Mesendoderm (in vitro differentiated cells): ENCODE data around the gene CAV2.

Experiments used
- DNase-seq: peaks from one replicate; pipeline ENCODE4 v3.0.0; 2013
- H2AK5ac ChIP-seq: 2 replicates; pipeline ENCODE4 v1.6.1; 2013; ENCODE audit warnings: low read length, inconsistent platforms
- H2BK120ac ChIP-seq: 2 replicates; pipeline ENCODE4 v1.6.1; 2013; ENCODE audit warnings: low read depth, mild to moderate bottlenecking, low read length, moderate library complexity, mixed read lengths
- H2BK15ac ChIP-seq: replicated peaks from 2 replicates; pipeline ENCODE4 v1.6.1; 2013; ENCODE audit warnings: low read depth, mild to moderate bottlenecking, moderate library complexity
- H2BK5ac ChIP-seq: 2 replicates; pipeline ENCODE4 v1.6.1; 2013; ENCODE audit warnings: low read length, inconsistent platforms
- H3K18ac ChIP-seq: 2 replicates; pipeline ENCODE4 v1.6.1; 2013; ENCODE audit warnings: mild to moderate bottlenecking, low read length, mixed read lengths
- H3K23ac ChIP-seq: one replicate; pipeline ENCODE4 v1.6.1; 2013; ENCODE audit warnings: low read length
- H3K27ac ChIP-seq: 2 replicates; pipeline ENCODE4 v1.5.1; 2013; ENCODE audit warnings: low read depth, mild to moderate bottlenecking, inconsistent platforms, low read length, moderate library complexity
- H3K27me3 ChIP-seq: 2 replicates; pipeline ENCODE4 v1.6.1; 2013; ENCODE audit warnings: low read length, control low read depth, mild to moderate bottlenecking, inconsistent platforms; ENCODE audit not compliant: insufficient read depth, poor library complexity
- H3K36me3 ChIP-seq: 2 replicates; pipeline ENCODE4 v1.6.1; 2013; ENCODE audit warnings: low read length, inconsistent platforms; ENCODE audit not compliant: control insufficient read depth, insufficient read depth
- H3K4ac ChIP-seq: one replicate; pipeline ENCODE4 v1.6.1; 2013; ENCODE audit warnings: low read depth, mild to moderate bottlenecking, low read length, moderate library complexity
- H3K4me1 ChIP-seq: 2 replicates; pipeline ENCODE4 v1.6.1; 2013; ENCODE audit warnings: low read depth, low read length, inconsistent platforms; ENCODE audit not compliant: control insufficient read depth
- H3K4me2 ChIP-seq: 2 replicates; pipeline ENCODE4 v1.6.1; 2013; ENCODE audit warnings: low read length
- H3K4me3 ChIP-seq: 2 replicates; pipeline ENCODE4 v1.5.1; 2013; ENCODE audit warnings: mild to moderate bottlenecking, low read length
- H3K56ac ChIP-seq: one replicate; pipeline ENCODE4 v1.6.1; 2013; ENCODE audit warnings: low read length
- H3K79me1 ChIP-seq: 2 replicates; pipeline ENCODE4 v1.6.1; 2013; ENCODE audit warnings: low read length, inconsistent platforms
- H3K79me2 ChIP-seq: 2 replicates; pipeline ENCODE4 v1.6.1; 2013; ENCODE audit warnings: mild to moderate bottlenecking, low read length; ENCODE audit not compliant: control insufficient read depth, insufficient read depth
- H3K9ac ChIP-seq: 2 replicates; pipeline ENCODE4 v1.6.1; 2013; ENCODE audit warnings: low read length, inconsistent platforms
- H4K5ac ChIP-seq: one replicate; pipeline ENCODE4 v1.6.1; 2013; ENCODE audit warnings: low read length
- H4K8ac ChIP-seq: one replicate; pipeline ENCODE4 v1.6.1; 2013; ENCODE audit warnings: low read depth, mild to moderate bottlenecking, control low read depth, low read length, moderate library complexity
- WGBS: extraction: QIAGEN DNeasy Blood & Tissue Kit; methylation state at CpG from one replicate; pipeline ENCODE4 v1.1.7; 2013; ENCODE audit warnings: low lambda C conversion rate, missing lambda C conversion rate; ENCODE audit not compliant: insufficient coverage; ENCODE audit errors: extremely low coverage; 5-methylcytosine and 5-hydroxymethylcytosine counted together

The CAV2 gene

DNA sequence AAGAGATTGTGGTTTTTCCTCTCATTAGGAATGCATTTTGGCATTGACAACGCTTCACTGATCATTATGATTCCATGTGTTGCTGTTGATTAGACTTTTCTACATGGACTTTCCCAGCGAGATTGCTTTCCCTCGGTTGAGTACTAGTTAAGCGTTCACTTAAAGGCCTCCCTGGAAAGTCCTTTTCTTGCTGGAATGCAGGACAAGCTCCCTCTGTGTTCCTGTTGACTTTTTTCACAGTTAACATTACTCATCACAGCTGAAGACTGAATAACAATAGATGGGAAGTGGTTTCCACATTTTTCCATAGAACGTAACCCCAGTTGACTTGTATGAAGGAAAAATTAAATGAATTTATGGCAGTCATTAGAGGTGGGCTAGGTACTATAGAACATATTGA is 22.7 kb downstream of the CAV2 start:
- Histone ChIP-seq H3K4me1 (no peaks in the 10 kb centered on the region), H4K5ac (no peak overlapping the region), H3K4ac (no peak overlapping the region), H3K23ac (no peak overlapping the region), H4K8ac (no peak overlapping the region), H3K27me3 (no peaks in the 10 kb centered on the region), H2AK5ac (no peak overlapping the region), H3K56ac (no peak overlapping the region), H3K27ac (no peak overlapping the region), H3K36me3 (no peaks in the 10 kb centered on the region), H3K18ac (no peak overlapping the region), H3K4me3 (no peak overlapping the region), H2BK120ac (no peak overlapping the region), H2BK5ac (no peak overlapping the region), H3K4me2 (no peak overlapping the region), H3K79me1 (no peaks in the 10 kb centered on the region), H2BK15ac (no peak overlapping the region), H3K79me2 (no peaks in the 10 kb centered on the region), H3K9ac (no peak overlapping the region)
- no CpG with 5 or more reads among the region's 5 CpGs for WGBS
- DNase-seq, result peak; percentile 90

DNA sequence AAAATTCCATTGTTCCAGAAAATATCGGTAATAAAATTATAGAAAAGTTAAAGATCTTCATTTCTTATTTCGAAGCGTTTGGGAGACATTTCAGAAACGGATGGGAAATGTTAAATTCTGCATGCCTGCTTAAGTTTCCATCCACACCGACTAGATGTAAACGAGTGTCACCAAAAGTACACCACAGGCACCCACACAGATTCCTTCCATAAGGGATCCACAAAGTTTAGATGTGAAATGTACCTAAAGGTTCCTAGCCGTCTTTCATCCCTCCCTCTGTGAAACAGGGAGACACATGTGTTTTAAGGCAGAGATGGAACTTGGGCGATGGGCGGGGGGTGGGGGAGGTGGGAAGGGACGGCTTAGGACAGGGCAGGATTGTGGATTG is 24.7 kb downstream of the CAV2 start:
- Histone ChIP-seq H3K79me2 (no peaks in the 10 kb centered on the region), H2BK15ac (no peak overlapping the region), H4K5ac (no peak overlapping the region), H3K23ac (peak overlapping the region; percentile 48), H2BK5ac (no peak overlapping the region), H3K79me1 (no peaks in the 10 kb centered on the region), H3K4ac (no peak overlapping the region), H4K8ac (no peak overlapping the region), H3K27ac (peak overlapping the region; percentile 70), H3K4me1 (no peaks in the 10 kb centered on the region), H3K9ac (peak overlapping the region; percentile 28), H2AK5ac (no peak overlapping the region), H2BK120ac (no peak overlapping the region), H3K27me3 (no peaks in the 10 kb centered on the region), H3K56ac (peak overlapping the region; percentile 26), H3K4me2 (peak overlapping the region; percentile 44), H3K36me3 (no peaks in the 10 kb centered on the region), H3K4me3 (no peak overlapping the region), H3K18ac (no peak overlapping the region)
- no CpG with 5 or more reads among the region's 10 CpGs for WGBS
- DNase-seq, result no peak

DNA sequence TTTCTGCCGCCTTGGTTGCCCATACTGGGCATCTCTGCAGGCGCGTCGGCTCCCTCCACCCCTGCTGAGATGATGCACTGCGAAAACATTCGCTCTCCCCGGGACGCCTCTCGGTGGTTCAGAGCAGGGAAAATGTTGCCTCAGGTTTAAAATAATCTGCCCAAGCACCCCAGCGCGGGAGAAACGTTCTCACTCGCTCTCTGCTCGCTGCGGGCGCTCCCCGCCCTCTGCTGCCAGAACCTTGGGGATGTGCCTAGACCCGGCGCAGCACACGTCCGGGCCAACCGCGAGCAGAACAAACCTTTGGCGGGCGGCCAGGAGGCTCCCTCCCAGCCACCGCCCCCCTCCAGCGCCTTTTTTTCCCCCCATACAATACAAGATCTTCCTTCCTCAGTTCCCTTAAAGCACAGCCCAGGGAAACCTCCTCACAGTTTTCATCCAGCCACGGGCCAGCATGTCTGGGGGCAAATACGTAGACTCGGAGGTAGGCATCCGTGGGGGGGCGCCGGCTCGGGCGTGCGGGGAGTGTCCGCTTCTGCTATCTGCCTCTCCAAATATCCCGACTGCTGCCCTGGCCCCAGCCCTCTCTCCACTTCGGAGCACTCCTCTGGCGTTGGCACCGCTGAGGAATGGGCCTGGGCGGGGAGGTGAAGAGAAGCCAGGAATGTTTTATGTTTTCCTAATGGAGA is 25.2 kb downstream of the CAV2 start, which contains the start of gene CAV1:
Gene CAV1 (plus strand): TSS at position 428 of the 689 bp plus-strand sequence. CDS start 27 bp downstream, at position 455.
- Histone ChIP-seq H2BK5ac (no peak within 1 kb of the TSS), H2BK120ac (peak within 1 kb of the TSS; percentile 1), H3K4ac (peak within 1 kb of the TSS; percentile 73), H2BK15ac (no peak within 1 kb of the TSS), H3K27ac (peak within 1 kb of the TSS; percentile 70), H3K4me1 (no peaks in the 10 kb centered on the region), H3K23ac (peak within 1 kb of the TSS; percentile 48), H3K9ac (peak within 1 kb of the TSS; percentile 34), H3K27me3 (no peaks in the 10 kb centered on the region), H3K56ac (peak within 1 kb of the TSS; percentile 87), H3K79me2 (no peaks in the 10 kb centered on the region), H3K18ac (peak within 1 kb of the TSS; percentile 62), H3K36me3 (no peaks in the 10 kb centered on the region), H3K79me1 (no peaks in the 10 kb centered on the region), H3K4me2 (peak within 1 kb of the TSS; percentile 44), H2AK5ac (no peak within 1 kb of the TSS), H4K8ac (no peak within 1 kb of the TSS), H4K5ac (no peak within 1 kb of the TSS), H3K4me3 (peak within 1 kb of the TSS; percentile 9)
- peak; percentile 91 for DNase-seq
- no CpG with 5 or more reads among the region's 42 CpGs for WGBS

DNA sequence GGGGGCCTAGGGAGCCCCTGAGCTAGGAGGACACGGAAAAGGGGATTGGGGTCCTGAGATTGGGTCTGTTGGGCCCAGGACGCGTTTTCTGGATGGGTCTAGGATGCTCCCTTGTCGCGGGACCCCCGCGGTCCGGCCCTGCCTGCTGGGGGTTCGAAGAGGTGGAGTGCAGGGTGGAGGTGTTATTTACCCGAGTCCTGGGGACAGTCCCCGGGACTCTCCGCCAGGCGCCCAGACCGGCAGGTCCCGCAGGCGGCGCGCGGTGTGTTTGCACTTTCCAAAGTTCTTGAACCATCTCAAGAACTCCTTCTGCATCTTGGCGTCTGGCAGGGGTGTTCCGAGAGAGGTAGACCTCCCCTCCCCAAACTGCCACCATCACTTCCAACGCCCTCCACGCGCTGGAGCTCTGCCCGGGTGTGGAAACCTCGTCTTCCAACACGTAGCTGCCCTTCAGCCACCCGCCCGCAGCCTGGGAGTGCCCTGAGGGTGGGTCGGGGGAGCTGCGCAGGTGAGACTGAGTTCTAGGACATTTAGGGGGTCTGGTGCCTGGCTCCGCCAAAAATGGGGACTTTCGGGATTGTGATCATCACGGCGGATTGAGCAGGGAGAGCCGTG is 25.9 kb downstream of the CAV2 start:
- Histone ChIP-seq H3K4ac (peak overlapping the region; percentile 73), H2BK120ac (no peak overlapping the region), H3K79me1 (no peaks in the 10 kb centered on the region), H3K18ac (peak overlapping the region; percentile 62), H3K56ac (peak overlapping the region; percentile 87), H4K5ac (no peak overlapping the region), H2BK5ac (no peak overlapping the region), H4K8ac (no peak overlapping the region), H3K23ac (no peak overlapping the region), H3K27me3 (no peaks in the 10 kb centered on the region), H3K36me3 (no peaks in the 10 kb centered on the region), H2BK15ac (no peak overlapping the region), H3K4me2 (peak overlapping the region; percentile 41), H3K4me3 (peak overlapping the region; percentile 9), H3K27ac (peak overlapping the region; percentile 68), H2AK5ac (no peak overlapping the region), H3K4me1 (no peaks in the 10 kb centered on the region), H3K79me2 (peaks cover under 1% of the 10 kb centered on the region), H3K9ac (peak overlapping the region; percentile 34)
- WGBS, result no CpG with 5 or more reads among the region's 36 CpGs
- peak; percentile 57 for DNase-seq

DNA sequence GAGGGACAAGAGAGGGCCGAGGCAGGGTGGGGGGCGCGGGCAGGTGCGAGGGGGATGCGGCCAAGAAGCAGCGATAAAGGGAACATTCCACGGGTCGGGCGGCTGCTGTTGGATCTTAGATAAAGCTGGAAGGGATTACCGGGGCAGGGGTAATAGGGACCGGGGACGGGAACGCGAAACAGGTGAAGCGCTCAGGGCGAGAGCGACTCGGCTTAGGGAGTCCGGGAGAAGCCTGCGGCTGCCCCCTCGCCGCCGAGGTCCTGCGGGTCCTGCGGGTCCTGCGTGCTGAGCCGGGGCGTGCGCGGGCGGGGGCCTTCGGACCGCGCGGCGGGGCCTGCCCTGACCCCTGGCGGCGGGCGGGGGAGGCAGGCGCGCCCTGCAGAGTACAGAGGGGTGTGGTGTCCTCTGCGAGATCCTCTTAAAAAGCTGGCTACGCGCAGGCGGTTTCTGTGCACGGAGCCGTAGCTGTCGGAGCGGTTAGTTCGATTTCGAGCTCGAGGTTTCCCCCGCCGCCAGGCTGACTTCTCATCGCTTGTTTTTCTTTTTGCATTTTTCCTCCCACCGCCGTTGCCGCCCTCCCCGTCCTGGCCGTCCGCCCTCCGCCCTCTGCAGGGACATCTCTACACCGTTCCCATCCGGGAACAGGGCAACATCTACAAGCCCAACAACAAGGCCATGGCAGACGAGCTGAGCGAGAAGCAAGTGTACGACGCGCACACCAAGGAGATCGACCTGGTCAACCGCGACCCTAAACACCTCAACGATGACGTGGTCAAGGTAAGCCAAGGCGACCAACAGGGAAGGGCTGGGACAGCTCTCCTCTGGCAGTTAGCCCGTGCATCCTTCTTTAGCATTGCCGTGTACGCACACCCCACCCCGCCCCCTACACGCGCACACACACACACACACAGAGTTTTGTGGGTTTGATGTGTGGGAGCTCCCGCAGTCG is 26.6 kb downstream of the CAV2 start:
- peak overlapping the region; percentile 68 for H3K27ac ChIP-seq

More for the DNA sequence above, 26.6 kb downstream of the CAV2 start:
- H3K9ac ChIP-seq, result peak overlapping the region; percentile 73
- no peak overlapping the region for H2BK15ac ChIP-seq
- H3K4me3 ChIP-seq, result peak overlapping the region; percentile 74
- H3K36me3 ChIP-seq, result no peaks in the 10 kb centered on the region
- H3K18ac ChIP-seq, result peak overlapping the region; percentile 62
- H3K27me3 ChIP-seq, result no peaks in the 10 kb centered on the region
- no peak overlapping the region for H4K5ac ChIP-seq
- no peaks in the 10 kb centered on the region for H3K79me1 ChIP-seq
- H3K4me2 ChIP-seq, result peak overlapping the region; percentile 94
- DNase-seq, result peak; percentile 86
- H2BK120ac ChIP-seq, result no peak overlapping the region
- H2AK5ac ChIP-seq, result no peak overlapping the region
- no CpG with 5 or more reads among the region's 83 CpGs for WGBS
- H3K56ac ChIP-seq, result peak overlapping the region; percentile 92
- H3K79me2 ChIP-seq, result peaks cover 4% of the 10 kb centered on the region
- peak overlapping the region; percentile 17 for H3K4ac ChIP-seq
- H4K8ac ChIP-seq, result no peak overlapping the region
- peak overlapping the region; percentile 82 for H3K23ac ChIP-seq
- H2BK5ac ChIP-seq, result no peak overlapping the region
- no peaks in the 10 kb centered on the region for H3K4me1 ChIP-seq
